Heart left ventricle (tissue), 16 donors: ENCODE results near the gene HERC2. TPM values are rescaled to one million over a fixed set of nuclear protein-coding genes. Genes with fewer than 3 reads are reported as not detected.

Source experiments
- ATAC-seq, 4 donors: fragments of 200-7000 bp; cut with Tn5 transposase; one replicate each; pipeline ENCODE4 v1.9.1; 2020 to 2022; ENCODE audit warnings: moderate library complexity in 4 of 4, mild to moderate bottlenecking in 3 of 4, moderate number of reproducible peaks in 1 of 4
- DNase-seq, 5 donors: peaks; one replicate each; pipeline ENCODE4 v3.0.0-alpha.2; 2020
- H3K27ac ChIP-seq, 12 donors: fragments of 200-600 bp; sonication (generic) in 4 of 12; one replicate each; pipeline versions ENCODE4 v1.5.0 to v1.8.0; 2016 to 2022; ENCODE audit warnings: mild to moderate bottlenecking in 2 of 12
- H3K27me3 ChIP-seq, 9 donors: fragments of 200-600 bp; sonication (generic) in 2 of 9; one replicate each; pipeline versions ENCODE4 v1.5.1 to v1.8.0; 2016 to 2022; ENCODE audit warnings: mild to moderate bottlenecking in 3 of 9
- H3K36me3 ChIP-seq, 9 donors: fragments of 200-600 bp; sonication (generic) in 2 of 9; one replicate each; pipeline versions ENCODE4 v1.5.0 to v1.8.0; 2018 to 2022; ENCODE audit warnings: mild to moderate bottlenecking in 2 of 9
- H3K4me1 ChIP-seq, 12 donors: fragments of 200-600 bp; sonication (generic) in 4 of 12; one replicate each; pipeline versions ENCODE4 v1.5.0 to v1.8.0; 2016 to 2022; ENCODE audit warnings: mild to moderate bottlenecking in 3 of 12
- H3K4me3 ChIP-seq, 12 donors: fragments of 200-600 bp; sonication (generic) in 4 of 12; one replicate each; pipeline versions ENCODE4 v1.5.0 to v1.8.0; 2017 to 2022; ENCODE audit warnings: mild to moderate bottlenecking in 9 of 12, moderate library complexity in 4 of 12
- H3K9me3 ChIP-seq, 12 donors: fragments of 200-600 bp; sonication (generic) in 4 of 12; one replicate each; pipeline versions ENCODE4 v1.5.0 to v1.8.0; 2016 to 2022; ENCODE audit warnings: mild to moderate bottlenecking in 1 of 12
- CTCF ChIP-seq, 12 donors: fragments of 200-600 bp; sonication (generic) in 4 of 12; IDR thresholded peaks; one replicate each; pipeline versions ENCODE4 v1.5.0 to v1.8.0; 2018 to 2022; ENCODE audit warnings: antibody characterized with exemption in 12 of 12, mild to moderate bottlenecking in 5 of 12
- POLR2A ChIP-seq, 2 donors: fragments of 450-650 bp; IDR thresholded peaks; one replicate each; pipeline ENCODE4 v1.6.1; 2017; ENCODE audit warnings: antibody characterized with exemption in 2 of 2, mild to moderate bottlenecking in 2 of 2, moderate library complexity in 2 of 2
- whole genome bisulfite sequencing, 4 donors: extraction: QIAGEN DNeasy Blood & Tissue Kit in 2 of 4; methylation state at CpG; one replicate each; pipeline versions ENCODE4 v1.1.5 to v1.1.7; 2013 to 2018; 5-methylcytosine and 5-hydroxymethylcytosine counted together
- intact Hi-C, 10 donors: fragments of 100-400 bp; cut with DNase I; formaldehyde crosslinking; loops; one replicate each; pipeline versions ENCODE4 v1.11.1 to v1.14.2; 2022
- polyA plus RNA-seq, 2 donors: library from polyadenylated mRNA; stranded (reverse); fragments of 200-250 nt; gene quantifications; one replicate each; pipeline ENCODE4 v1.2.3, GENCODE V29; 2013
- total RNA-seq, 9 donors: library from RNA; depleted of rRNA in 2 of 9; stranded (reverse); fragments of >200 nt in 2 of 9; fragmentation: NEBNext Ultra II Directional in 3 of 9; extraction: Animal tissue kit (Norgen Biotek cat#: 25700) in 3 of 9; gene quantifications; one replicate each; pipeline versions ENCODE4 v1.1.0 to v1.2.4, GENCODE V29; 2016 to 2023
- donor health status: ischemic (EF 13 %, LVEDD 7.1; RV severe dilation, severe dysfunction).
- donor health status: healthy with polysubstance abuse.
- donor health status: DM: no; HTN: yes; CAD: no.
- donor health status: DM: no; HTN: no; CAD: no.
- donor health status: ischemic (EF 25% LVEDD 6.9; RV normal size, moderate dysfunction).
- donor health status: ischemic (EF 25% LVEDD 5.7; RV mildly dilated, moderate dysfunction).
- donor health status: healthy.
- donor health status: DM: yes; HTN: yes; CAD: no.
- donor health status: ischemic (EF 35%, LVEDD 5.7; RV mildly dilated, moderate dysfunction).
- donor health status: nonischemic (EF 11% LVEDD 7.7; RV severe dilation, severe dysfunction).
- donor health status: DM: yes; HTN: yes; CAD: no.
- donor health status: PGD.
- donor health status: ischemic (EF 29% LVEDD 5.4; RV normal size, mild dysfunction).
- donor health status: nonischemic (EF 23%, LVEDD 6.1; RV moderate dilation, normal function).

HERC2 gene
- total and polyA plus RNA-seq, 11 donors, result 25.9 to 70.5 (median 59.0) TPM

- 81 to 88% (median 86%) methylated on average over 10 of the region's 10 CpGs for WGBS, 4 donors
- Histone ChIP-seq H3K4me3 (no peak overlapping the region), H3K27ac (no peak overlapping the region), H3K36me3 (no peaks in the 10 kb centered on the region), H3K9me3 (no peaks in the 10 kb centered on the region), H3K4me1 (peaks cover 0 to 27% (median 17%) of the 10 kb centered on the region in 12 donors), H3K27me3 (peaks cover 0 to 44% (median 16%) of the 10 kb centered on the region in 9 donors)
- DNase-seq (no peak), ATAC-seq (no peak)
- TF ChIP-seq POLR2A (IDR thresholded peaks at IDR 0.05) (no peak), CTCF (IDR thresholded peaks at IDR 0.05) (no peak)
- intact Hi-C loops, result no loop called here
Observed at GRCh38 chr15:28103831-28104230, 218.1 kb downstream of the HERC2 start.

DNA sequence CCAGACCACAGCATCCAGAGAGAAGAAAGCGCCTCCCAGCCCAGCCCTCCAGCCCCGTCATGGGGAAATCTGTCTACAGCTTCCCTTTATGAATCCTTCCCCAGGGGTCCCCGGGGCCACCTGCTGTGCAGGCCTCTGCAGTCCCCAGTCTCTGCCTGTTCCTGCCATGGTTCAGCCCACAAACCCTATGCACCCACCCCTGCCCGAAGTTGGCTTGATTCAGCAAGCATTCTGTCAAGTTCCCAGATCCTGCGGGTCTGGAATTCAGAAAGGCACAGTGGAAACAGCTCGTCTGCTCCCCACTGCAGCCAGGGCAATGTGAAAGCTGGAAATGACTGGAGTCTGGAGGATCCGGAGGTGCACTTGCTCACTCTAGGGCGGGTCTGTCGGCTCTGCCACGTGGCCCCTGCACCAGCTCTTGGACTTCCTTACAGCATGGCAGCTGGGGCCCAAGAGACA lies 220.0 kb downstream of the HERC2 start:
- Histone ChIP-seq H3K27me3 (peaks cover 2 to 51% (median 16%) of the 10 kb centered on the region in 9 donors), H3K4me1 (peaks cover 0 to 26% (median 15%) of the 10 kb centered on the region in 12 donors), H3K27ac (no peak overlapping the region), H3K9me3 (no peaks in the 10 kb centered on the region), H3K36me3 (no peaks in the 10 kb centered on the region), H3K4me3 (no peak overlapping the region)
- TF ChIP-seq CTCF (IDR thresholded peaks at IDR 0.05), result no peak
- no peak for TF ChIP-seq POLR2A (IDR thresholded peaks at IDR 0.05)
- intact Hi-C loops, result no loop called here
- DNase-seq, result no peak
- WGBS, 4 donors, result 75 to 83% (median 79%) methylated on average over 10 of the region's 10 CpGs
- ATAC-seq, result no peak

DNA sequence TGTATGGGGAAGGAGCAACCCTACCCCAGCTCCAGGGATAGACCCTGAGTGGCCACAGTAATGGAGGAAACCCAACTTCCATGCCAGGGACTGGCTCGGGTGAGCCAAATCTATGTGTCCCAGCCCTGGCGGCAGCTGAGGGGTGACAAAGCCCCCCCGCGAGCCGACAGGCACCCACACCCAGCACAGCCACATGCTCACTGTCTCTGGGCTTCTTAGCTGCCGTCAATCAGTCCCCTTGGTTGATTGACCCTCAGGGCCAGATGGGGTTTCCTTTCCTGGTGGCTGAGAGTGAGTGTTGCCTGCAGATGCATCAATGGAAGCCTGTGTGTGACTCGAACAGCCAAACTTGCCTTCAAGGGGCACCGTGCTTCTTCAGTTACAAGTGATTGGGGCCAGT lies 220.8 kb downstream of the HERC2 start:
- no peaks in the 10 kb centered on the region for H3K36me3 ChIP-seq
- intact Hi-C loops, result no loop called here
- TF ChIP-seq CTCF (IDR thresholded peaks at IDR 0.05) (no peak), POLR2A (IDR thresholded peaks at IDR 0.05) (no peak)
- no peak overlapping the region for H3K4me3 ChIP-seq
- DNase-seq, result no peak
- no peak for ATAC-seq
- no peak overlapping the region for H3K27ac ChIP-seq
- peaks cover 0 to 25% (median 14%) of the 10 kb centered on the region in 12 donors for H3K4me1 ChIP-seq
- 75 to 79% (median 77%) methylated on average over 8 of the region's 8 CpGs for whole genome bisulfite sequencing, 4 donors
- peaks cover under 1 to 51% (median 7%) of the 10 kb centered on the region in 9 donors for H3K27me3 ChIP-seq
- no peaks in the 10 kb centered on the region for H3K9me3 ChIP-seq

- TF ChIP-seq POLR2A (IDR thresholded peaks at IDR 0.05) (no peak), CTCF (IDR thresholded peaks at IDR 0.05) (no peak)
- peaks cover 0 to 28% (median 18%) of the 10 kb centered on the region in 12 donors for H3K4me1 ChIP-seq
- H3K4me3 ChIP-seq, result no peak overlapping the region
- no peaks in the 10 kb centered on the region for H3K36me3 ChIP-seq
- peak in 1 of 5 donors; percentile 23 for DNase-seq
- H3K27ac ChIP-seq, result no peak overlapping the region
- 92 to 94% (median 93%) methylated on average over 8 to 20 of the region's 20 CpGs for whole genome bisulfite sequencing, 4 donors
- peaks cover 0 to 54% (median 7%) of the 10 kb centered on the region in 9 donors for H3K27me3 ChIP-seq
- intact Hi-C loops, result no loop called here
- H3K9me3 ChIP-seq, result no peaks in the 10 kb centered on the region
- no peak for ATAC-seq
Observed at GRCh38 chr15:28100516-28101195, 221.3 kb downstream of the HERC2 start.
